ENCODE measurements around the gene CDYL2.

DNA sequence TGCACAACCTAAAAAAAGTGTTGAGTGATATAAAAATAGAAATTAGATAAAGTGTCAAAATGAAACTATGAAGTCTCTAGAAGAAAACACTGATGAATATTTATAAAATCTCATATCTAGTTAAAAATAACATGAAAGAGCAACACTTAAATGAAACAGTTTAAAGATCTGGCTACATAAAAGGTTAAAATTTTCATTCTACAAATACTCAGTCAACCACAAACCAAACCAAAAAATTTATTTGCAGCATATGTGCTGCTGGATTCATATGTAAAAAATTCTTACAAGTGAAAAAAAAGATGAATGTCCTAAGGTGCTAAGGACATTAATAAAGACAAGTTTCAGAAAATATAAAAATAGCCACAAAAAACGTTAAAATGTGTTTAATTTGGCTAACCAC is 22.6 kb upstream of the CDYL2 start:
- TF ChIP-seq, protein P1, sequence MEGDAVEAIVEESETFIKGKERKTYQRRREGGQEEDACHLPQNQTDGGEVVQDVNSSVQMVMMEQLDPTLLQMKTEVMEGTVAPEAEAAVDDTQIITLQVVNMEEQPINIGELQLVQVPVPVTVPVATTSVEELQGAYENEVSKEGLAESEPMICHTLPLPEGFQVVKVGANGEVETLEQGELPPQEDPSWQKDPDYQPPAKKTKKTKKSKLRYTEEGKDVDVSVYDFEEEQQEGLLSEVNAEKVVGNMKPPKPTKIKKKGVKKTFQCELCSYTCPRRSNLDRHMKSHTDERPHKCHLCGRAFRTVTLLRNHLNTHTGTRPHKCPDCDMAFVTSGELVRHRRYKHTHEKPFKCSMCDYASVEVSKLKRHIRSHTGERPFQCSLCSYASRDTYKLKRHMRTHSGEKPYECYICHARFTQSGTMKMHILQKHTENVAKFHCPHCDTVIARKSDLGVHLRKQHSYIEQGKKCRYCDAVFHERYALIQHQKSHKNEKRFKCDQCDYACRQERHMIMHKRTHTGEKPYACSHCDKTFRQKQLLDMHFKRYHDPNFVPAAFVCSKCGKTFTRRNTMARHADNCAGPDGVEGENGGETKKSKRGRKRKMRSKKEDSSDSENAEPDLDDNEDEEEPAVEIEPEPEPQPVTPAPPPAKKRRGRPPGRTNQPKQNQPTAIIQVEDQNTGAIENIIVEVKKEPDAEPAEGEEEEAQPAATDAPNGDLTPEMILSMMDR (IDR thresholded peaks at IDR 0.05) = no peak
- TF ChIP-seq POLR2A (IDR thresholded peaks at IDR 0.05) (no peak), POLR2AphosphoS5 (IDR thresholded peaks at IDR 0.05) (no peak), EP300 (IDR thresholded peaks at IDR 0.05) (no peak)

All from stomach (tissue), 4 donors.